GM12878 (cell line): ENCODE results near the gene FPGS. TPM values are rescaled to one million over a fixed set of nuclear protein-coding genes. Genes with fewer than 3 reads are reported as not detected.

Experiments used
- ATAC-seq: fragments of 200-7000 bp; cut with Tn5 transposase; 3 replicates; pipeline ENCODE4 v1.9.1; 2020; ENCODE audit warnings: mild to moderate bottlenecking, moderate library complexity
- BruUV-seq: library from RNA; stranded (reverse); fragments of 400-500 nt; replicated peaks from 2 replicates; lab custom pipeline; 2021; lab: Mats Ljungman, UMichigan
- CTCF ChIA-PET: fragments of 300-600 bp; sonication (Branson Sonifier 250); formaldehyde crosslinking; extraction: SDS; loops from one replicate; lab custom pipeline; 2021; ENCODE audit warnings: inconsistent platforms; lab: Yijun Ruan, JAX
- POLR2A ChIA-PET: fragments of 350-600 bp; formaldehyde crosslinking; extraction: SDS; loops from one replicate; lab custom pipeline; 2021; ENCODE audit warnings: inconsistent platforms; lab: Charles Lee
- RAD21 ChIA-PET: fragments of 300-600 bp; sonication (Branson Sonifier 250); formaldehyde crosslinking; loops from one replicate; lab custom pipeline; 2023; ENCODE audit warnings: antibody characterized with exemption; ENCODE audit not compliant: unreplicated experiment; lab: Charles Lee
- SMC1A ChIA-PET: fragments of 300-600 bp; sonication (Branson Sonifier 250); formaldehyde crosslinking; loops from one replicate; lab custom pipeline; 2023; ENCODE audit not compliant: unreplicated experiment, uncharacterized antibody; lab: Charles Lee
- DNase-seq: peaks from one replicate; pipeline ENCODE4 v3.0.0-alpha.2; 2011; ENCODE audit warnings: low read depth, low spot score
- FAIRE-seq: peaks from 3 replicates; lab custom pipeline; 2011; peaks lifted over from hg19 to GRCh38; lab: Jason Lieb, UNC
- H2AFZ ChIP-seq: 2 replicates; pipeline ENCODE4 v1.6.0; 2011; ENCODE audit warnings: low read depth, low read length, control low read depth; ENCODE audit not compliant: control insufficient read depth
- H3K27ac ChIP-seq: 2 replicates; pipeline ENCODE4 v1.5.1; 2011; ENCODE audit warnings: control low read depth; ENCODE audit not compliant: control insufficient read depth, insufficient read depth
- H3K27me3 ChIP-seq, 2 experiments: replicated peaks in 1 of 2; 2 replicates each; pipeline versions ENCODE4 v1.6.0 to v1.6.1; 2011; ENCODE audit warnings: low read length in 1 of 2; ENCODE audit not compliant: control insufficient read depth in 2 of 2, insufficient read depth in 2 of 2
- H3K36me3 ChIP-seq, 2 experiments: 2 replicates each; pipeline ENCODE4 v1.5.1; 2011; ENCODE audit warnings: low read length in 1 of 2; ENCODE audit not compliant: control insufficient read depth in 2 of 2, insufficient read depth in 2 of 2
- H3K4me1 ChIP-seq: 2 replicates; pipeline ENCODE4 v1.6.1; 2011; ENCODE audit warnings: mild to moderate bottlenecking, low read length, moderate library complexity, mixed read lengths; ENCODE audit not compliant: control insufficient read depth, insufficient read depth
- H3K4me2 ChIP-seq: 2 replicates; pipeline ENCODE4 v1.6.0; 2011; ENCODE audit warnings: control low read depth; ENCODE audit not compliant: control insufficient read depth, insufficient read depth
- H3K4me3 ChIP-seq: fragments of 200-600 bp; sonication (generic); 2 replicates; pipeline ENCODE4 v1.5.1; 2016
- H3K79me2 ChIP-seq: 2 replicates; pipeline ENCODE4 v1.6.0; 2011; ENCODE audit warnings: low read length; ENCODE audit not compliant: control insufficient read depth, insufficient read depth
- H3K9ac ChIP-seq: 2 replicates; pipeline ENCODE4 v1.8.0; 2011; ENCODE audit warnings: low read length, control low read depth, mixed read lengths; ENCODE audit not compliant: control insufficient read depth, insufficient read depth
- H3K9me3 ChIP-seq: replicated peaks from 3 replicates; pipeline ENCODE4 v1.5.1; 2011; ENCODE audit warnings: mild to moderate bottlenecking, low read length; ENCODE audit not compliant: control insufficient read depth, insufficient read depth
- H4K20me1 ChIP-seq: 2 replicates; pipeline ENCODE4 v1.6.0; 2011; ENCODE audit not compliant: control insufficient read depth, insufficient read depth
- NFYA ChIP-seq: IDR thresholded peaks from 2 replicates; pipeline ENCODE4 v1.6.1; 2011; ENCODE audit warnings: low read depth, mild to moderate bottlenecking, low read length, improper control_type of control experiment, borderline replicate concordance
- POLR2A ChIP-seq: IDR thresholded peaks from 2 replicates; pipeline ENCODE4 v1.6.1; 2011; ENCODE audit warnings: low read depth, mild to moderate bottlenecking, low read length
- RELA ChIP-seq: fragments of 450-650 bp; IDR thresholded peaks from 2 replicates; pipeline ENCODE4 v1.8.0; 2014; ENCODE audit warnings: borderline replicate concordance; ENCODE audit not compliant: partially characterized antibody
- WGBS: methylation state at CpG from one replicate; pipeline ENCODE4 v1.1.6; 2016; ENCODE audit warnings: low lambda C conversion rate; ENCODE audit not compliant: insufficient replicate concordance, insufficient coverage; ENCODE audit errors: missing lambda C conversion rate; 5-methylcytosine and 5-hydroxymethylcytosine counted together
- in situ Hi-C: fragments of 300-500 bp; cut with MboI; formaldehyde crosslinking; loops from 9 replicates; pipeline ENCODE4 v1.14.3; 2018; ENCODE audit warnings: mixed read lengths
- intact Hi-C: fragments of 100-400 bp; cut with micrococcal nuclease; formaldehyde crosslinking; loops from one replicate; pipeline ENCODE4 v1.14.2; 2022; ENCODE audit not compliant: unreplicated experiment
- polyA plus RNA-seq, 11 experiments: library from polyadenylated mRNA; depleted of rRNA in 4 of 11; unstranded in 6 of 11; stranded (reverse) in 5 of 11; fragments of >200 nt; fragmentation: Nextera tagmentation in 4 of 11; fragmentation: Illumina TruSeq in 1 of 11; extraction: Ambion mirVana in 4 of 11; extraction: Trizol in 1 of 11; gene quantifications; 1 replicate in 1 of 11; 2 replicates in 10 of 11; pipeline versions ENCODE4 v1.2.1 to v1.2.3, GENCODE V29; 2011 to 2016; ENCODE audit warnings: inconsistent platforms in 2 of 11, missing spikeins in 2 of 11, low read depth in 1 of 11
- total RNA-seq, 4 experiments: library from RNA; depleted of rRNA in 3 of 4; stranded (reverse); fragments of >200 nt in 3 of 4; fragmentation: Illumina TruSeq in 1 of 4; extraction: Trizol in 1 of 4; gene quantifications; 2 replicates each; pipeline versions ENCODE4 v1.2.1 to v1.2.3, GENCODE V29; 2013 to 2021

Gene FPGS
- total and polyA plus RNA-seq, 10 of the 15 experiments (the other 5 are each of a cell fraction or from before 2014, with no cell fraction given) = 1.2 to 127 (median 80.4) TPM

DNA sequence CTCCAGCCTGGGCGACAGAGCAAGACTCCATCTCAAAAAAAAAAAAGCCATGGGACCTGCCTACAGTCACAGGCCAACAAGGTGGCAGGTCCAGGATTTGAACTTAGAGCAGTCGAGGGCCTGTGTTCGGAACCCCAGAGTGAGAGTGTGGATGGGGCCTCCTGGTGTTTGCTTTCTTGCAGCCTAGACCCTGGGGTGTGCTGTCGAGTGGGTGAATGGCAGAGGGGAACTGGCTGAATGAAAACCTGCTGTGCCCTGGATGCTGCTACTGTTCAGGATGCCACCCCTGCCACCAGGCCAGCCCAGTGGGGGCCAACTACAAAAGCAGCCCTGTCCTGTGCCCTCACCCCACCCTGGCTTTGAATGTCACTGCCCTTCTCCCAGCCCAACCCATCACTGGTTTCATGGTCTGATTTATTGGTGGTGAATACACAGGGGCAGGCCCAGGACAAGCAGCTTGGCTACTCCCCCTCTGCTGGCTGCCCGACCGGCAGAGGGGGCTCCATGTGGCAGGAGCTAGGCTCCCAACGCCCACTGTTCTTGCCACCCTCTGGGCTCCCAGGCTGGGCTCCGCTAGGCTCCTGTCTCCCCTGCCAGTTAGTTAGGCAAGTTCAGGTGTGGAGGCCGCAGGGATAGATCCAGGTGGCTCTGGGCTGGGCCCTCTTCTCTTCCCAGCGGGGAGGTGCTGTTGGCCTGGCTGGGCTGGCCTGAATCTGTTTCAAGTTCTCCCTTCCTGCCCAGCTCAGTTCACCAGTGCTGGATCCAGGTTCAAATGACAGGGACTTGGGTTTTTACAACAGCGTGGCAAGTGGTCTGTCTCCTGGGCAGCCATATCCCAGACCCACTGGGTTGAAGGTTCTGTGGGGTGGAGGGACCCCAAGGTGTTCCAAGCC, 12.2 kb downstream of the FPGS start:
- ChIA-PET SMC1A (no interaction called here), RAD21 (no interaction called here), CTCF (interaction anchor here (0.6 kb wide), 1 partner anchor 38 kb away, joined by 3 read pairs; no protein-coding TSS in a partner anchor), POLR2A (interaction anchor here (0.6 kb wide), 1 partner anchor 74 kb away, joined by 5 read pairs; no protein-coding TSS in a partner anchor)
- H3K4me2 ChIP-seq = no peak overlapping the region
- no peak overlapping the region for H3K27ac ChIP-seq
- no peaks in the 10 kb centered on the region; the same call in 1 of the 2 replicates for H4K20me1 ChIP-seq
- H3K36me3 ChIP-seq = peaks cover 0 to 22% of the 10 kb centered on the region in 2 experiments; a peak in 3 of 4 replicates
- no peak for DNase-seq
- WGBS = 84% methylated on average over 11 of the region's 11 CpGs
- H3K79me2 ChIP-seq = no peaks in the 10 kb centered on the region
- no peaks in the 10 kb centered on the region for H3K27me3 ChIP-seq
- no peaks in the 10 kb centered on the region for H3K4me1 ChIP-seq
- TF ChIP-seq RELA = no peak
- in situ Hi-C loops = no loop called here
- FAIRE-seq = no peak
- H2AFZ ChIP-seq = no peak overlapping the region
- H3K9ac ChIP-seq = no peak overlapping the region
- BruUV-seq = TSS peak; percentile 35
- H3K4me3 ChIP-seq = no peak overlapping the region
- intact Hi-C loops = no loop called here
- ATAC-seq = no peak
- H3K9me3 ChIP-seq = no peaks in the 10 kb centered on the region

DNA sequence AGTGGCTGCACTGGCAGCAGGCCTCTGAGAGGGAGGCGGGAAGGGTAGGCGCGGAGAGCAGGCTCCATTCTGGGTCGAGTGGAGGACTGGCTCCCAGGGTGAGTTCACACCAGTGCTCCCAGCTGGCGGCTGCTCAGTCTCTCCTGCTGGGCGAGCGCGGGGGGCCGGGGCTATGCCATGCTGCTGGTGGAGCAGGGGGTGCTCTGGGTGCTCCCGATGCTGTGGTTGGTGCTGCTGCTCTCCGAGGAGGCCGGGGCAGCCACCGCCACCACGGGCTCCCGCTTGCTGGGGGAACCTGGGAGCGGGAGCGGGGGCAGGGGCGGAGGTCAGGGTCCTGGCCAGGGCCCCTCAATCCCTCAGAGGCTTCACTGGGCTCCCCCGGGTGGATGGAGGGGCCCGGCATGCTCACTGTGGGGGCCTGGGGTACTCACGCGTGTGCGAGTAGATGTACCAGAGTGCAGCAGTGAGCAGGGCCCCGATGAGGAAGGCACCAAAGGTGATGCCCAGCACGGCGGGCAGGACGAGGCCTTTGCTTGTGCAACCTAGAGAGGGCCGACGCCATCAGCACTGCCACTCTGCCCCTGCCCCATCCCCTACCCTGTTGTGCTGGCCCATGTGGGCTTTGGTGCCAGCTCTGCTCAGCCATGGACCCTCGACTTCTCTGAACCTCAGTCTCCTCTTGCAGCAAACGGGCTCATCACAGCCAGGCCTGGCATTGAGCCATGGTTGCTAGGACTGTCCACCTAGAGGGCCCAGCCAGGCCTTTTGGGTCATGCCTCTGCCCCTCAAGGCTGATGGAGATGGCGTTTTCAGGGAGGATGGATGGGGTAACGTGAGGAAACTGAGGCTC, 13.1 kb downstream of the FPGS start:
- CTCF ChIA-PET = no interaction called here
- H3K27me3 ChIP-seq = no peaks in the 10 kb centered on the region
- intact Hi-C loops (no loop called here), in situ Hi-C loops (no loop called here)
- H4K20me1 ChIP-seq = no peaks in the 10 kb centered on the region; the same call in 1 of the 2 replicates
- H3K79me2 ChIP-seq = no peaks in the 10 kb centered on the region
- no peak overlapping the region for H3K9ac ChIP-seq
- BruUV-seq = no TSS peak
- POLR2A ChIA-PET = no interaction called here
- H3K36me3 ChIP-seq = peaks cover 0 to 18% of the 10 kb centered on the region in 2 experiments; a peak in 3 of 4 replicates
- H3K9me3 ChIP-seq = no peaks in the 10 kb centered on the region
- H3K27ac ChIP-seq = no peak overlapping the region
- TF ChIP-seq NFYA (no peak), POLR2A (0 out of 2 replicates have a peak, but pooled peaks have one; percentile 3)
- DNase-seq (no peak), FAIRE-seq (no peak), ATAC-seq (no peak)
- RAD21 ChIA-PET = no interaction called here
- no peaks in the 10 kb centered on the region for H3K4me1 ChIP-seq
- 93% methylated on average over 30 of the region's 33 CpGs for WGBS
- H2AFZ ChIP-seq = no peak overlapping the region
- no peak overlapping the region for H3K4me2 ChIP-seq
- no peak overlapping the region for H3K4me3 ChIP-seq
- SMC1A ChIA-PET = no interaction called here
